A549 (cell line): ENCODE measurements around the gene MAGI2. TPM values are rescaled to one million over a fixed set of nuclear protein-coding genes. Genes with fewer than 3 reads are reported as not detected.

ENCODE experiments used
- ATAC-seq, 2 experiments: fragments of 200-7000 bp in 1 of 2; fragments of >200 bp in 1 of 2; cut with Nextera tagmentation in 1 of 2; cut with Tn5 transposase in 1 of 2; 3 replicates each; pipeline versions ENCODE4 v1.8.0 to v1.9.1; 2018 to 2020; ENCODE audit warnings: mild to moderate bottlenecking in 1 of 2, moderate library complexity in 1 of 2
- CTCF ChIA-PET: fragments of 300-600 bp; sonication (Branson Sonifier 250); formaldehyde crosslinking; extraction: SDS; loops from one replicate; lab custom pipeline; 2021; ENCODE audit warnings: antibody characterized with exemption, inconsistent platforms; lab: Yijun Ruan, JAX
- POLR2A ChIA-PET: fragments of 350-600 bp; formaldehyde crosslinking; extraction: SDS; loops from one replicate; lab custom pipeline; 2021; ENCODE audit warnings: antibody characterized with exemption, inconsistent platforms; lab: Yijun Ruan, JAX
- DNase-seq, 2 experiments: peaks; one replicate each; pipeline versions ENCODE4 v3.0.0 to v3.0.0-alpha.2; 2011 to 2016; ENCODE audit warnings: low read depth in 1 of 2, low spot score in 1 of 2
- FAIRE-seq: peaks from 2 replicates; lab custom pipeline; 2011; peaks lifted over from hg19 to GRCh38; lab: Jason Lieb, UNC
- H3K27ac ChIP-seq, 2 experiments: fragments of >200 bp; sonication (Bioruptor Twin); formaldehyde crosslinking; 3 replicates each; pipeline ENCODE4 v1.5.1; 2016 to 2017
- H3K4me1 ChIP-seq: fragments of >200 bp; sonication (Bioruptor Twin); formaldehyde crosslinking; 3 replicates; pipeline ENCODE4 v1.6.1; 2016
- H3K4me2 ChIP-seq: fragments of >200 bp; sonication (Bioruptor Twin); formaldehyde crosslinking; 3 replicates; pipeline ENCODE4 v1.6.1; 2016
- H3K4me3 ChIP-seq: fragments of >200 bp; sonication (Bioruptor Twin); formaldehyde crosslinking; 3 replicates; pipeline ENCODE4 v1.5.1; 2016
- H3K9me3 ChIP-seq: fragments of >200 bp; sonication (Bioruptor Twin); formaldehyde crosslinking; 3 replicates; pipeline ENCODE4 v1.6.1; 2016
- BHLHE40 ChIP-seq: IDR thresholded peaks from 2 replicates; pipeline ENCODE4 v1.6.1; 2012; ENCODE audit warnings: low read depth, low read length, inconsistent platforms
- CBX8 ChIP-seq: fragments of 200-600 bp; sonication (generic); IDR thresholded peaks from 2 replicates; pipeline ENCODE4 v1.6.1; 2016
- CHD2 ChIP-seq: fragments of 150-350 bp; IDR thresholded peaks from 2 replicates; pipeline ENCODE4 v1.6.1; 2014; ENCODE audit warnings: low read length; ENCODE audit not compliant: partially characterized antibody
- EHF ChIP-seq: fragments of 250-450 bp; sonication (Bioruptor Pico); IDR thresholded peaks from 2 replicates; pipeline ENCODE4 v1.5.0; 2020; ENCODE audit warnings: mild to moderate bottlenecking
- EP300 ChIP-seq, 2 experiments: fragments of >200 bp; sonication (Bioruptor Twin); formaldehyde crosslinking; IDR thresholded peaks; 2 replicates in 1 of 2; 3 replicates in 1 of 2; pipeline ENCODE4 v1.6.1; 2016 to 2017
- FOSL2 ChIP-seq, 2 experiments: fragments of 450-650 bp in 1 of 2; fragments of >200 bp in 1 of 2; sonication (Bioruptor Twin) in 1 of 2; formaldehyde crosslinking; IDR thresholded peaks; 2 replicates each; pipeline versions ENCODE4 v1.5.0 to v1.6.1; 2016 to 2020; ENCODE audit warnings: mild to moderate bottlenecking in 1 of 2, moderate library complexity in 1 of 2
- FOXS1 ChIP-seq: fragments of 250-450 bp; sonication (Bioruptor Pico); IDR thresholded peaks from 2 replicates; pipeline ENCODE4 v1.5.0; 2020; ENCODE audit warnings: mild to moderate bottlenecking, moderate library complexity
- HEYL ChIP-seq: fragments of 250-450 bp; sonication (Bioruptor Pico); IDR thresholded peaks from 2 replicates; pipeline ENCODE4 v1.8.0; 2021; ENCODE audit warnings: mild to moderate bottlenecking, moderate library complexity
- HOXB13 ChIP-seq: fragments of 250-450 bp; sonication (Bioruptor Pico); IDR thresholded peaks from 2 replicates; pipeline ENCODE4 v1.5.0; 2020; ENCODE audit warnings: low read depth, mild to moderate bottlenecking, moderate library complexity
- HOXB5 ChIP-seq: fragments of 250-450 bp; sonication (Bioruptor Pico); IDR thresholded peaks from 2 replicates; pipeline ENCODE4 v1.5.0; 2020; ENCODE audit warnings: mild to moderate bottlenecking, moderate library complexity
- PHF8 ChIP-seq: fragments of 200-600 bp; sonication (generic); IDR thresholded peaks from 2 replicates; pipeline ENCODE4 v1.6.1; 2016; ENCODE audit warnings: low read depth, mild to moderate bottlenecking, antibody characterized with exemption, moderate library complexity, borderline replicate concordance
- POLR2AphosphoS2 ChIP-seq: conservative IDR thresholded peaks from 2 replicates; pipeline ENCODE4 v1.6.1; 2012; ENCODE audit warnings: low read length, improper control_type of control experiment, inconsistent platforms
- RAD21 ChIP-seq, 2 experiments: fragments of >200 bp in 1 of 2; sonication (Bioruptor Twin) in 1 of 2; formaldehyde crosslinking in 1 of 2; IDR thresholded peaks in 1 of 2; conservative IDR thresholded peaks in 1 of 2; 2 replicates in 1 of 2; 3 replicates in 1 of 2; pipeline ENCODE4 v1.6.1; 2012 to 2018; ENCODE audit warnings: inconsistent platforms in 1 of 2
- RARB ChIP-seq: fragments of 250-450 bp; sonication (Bioruptor Pico); IDR thresholded peaks from 2 replicates; pipeline ENCODE4 v1.8.0; 2021; ENCODE audit warnings: mild to moderate bottlenecking, moderate library complexity
- USF2 ChIP-seq: fragments of 450-650 bp; IDR thresholded peaks from 2 replicates; pipeline ENCODE4 v1.6.1; 2014; ENCODE audit warnings: antibody characterized with exemption
- ZSCAN20 ChIP-seq: fragments of 250-450 bp; sonication (Bioruptor Pico); IDR thresholded peaks from 2 replicates; pipeline ENCODE4 v1.8.0; 2022; ENCODE audit warnings: mild to moderate bottlenecking, moderate library complexity
- WGBS: methylation state at CpG from one replicate; pipeline ENCODE4 v1.1.6; 2017; ENCODE audit errors: missing lambda C conversion rate; 5-methylcytosine and 5-hydroxymethylcytosine counted together
- polyA plus RNA-seq, 4 experiments: library from polyadenylated mRNA; depleted of rRNA in 3 of 4; stranded (reverse); fragments of >200 nt; fragmentation: RNase III in 1 of 4; extraction: RNeasy Plus Mini Kit Qiagen cat#74134 plus additional on column Dnase treatment in 1 of 4; gene quantifications; 2 replicates in 3 of 4; 3 replicates in 1 of 4; pipeline ENCODE4 v1.2.3, GENCODE V29; 2011 to 2017
- TF ChIP-seq, protein P1 (sequence below): IDR thresholded peaks from 2 replicates; pipeline ENCODE4 v1.6.1; 2012
- TF ChIP-seq, protein P2 (sequence below): fragments of >200 bp; sonication (Bioruptor Twin); formaldehyde crosslinking; IDR thresholded peaks from 3 replicates; pipeline ENCODE4 v1.5.1; 2016
- TF ChIP-seq, protein P3 (sequence below): fragments of 250-450 bp; sonication (Bioruptor Pico); IDR thresholded peaks from 2 replicates; pipeline ENCODE4 v1.5.0; 2021; ENCODE audit warnings: mild to moderate bottlenecking, moderate library complexity, borderline replicate concordance
- TF ChIP-seq, protein P4 (sequence below): fragments of >200 bp; sonication (Bioruptor Twin); formaldehyde crosslinking; IDR thresholded peaks from 3 replicates; pipeline ENCODE4 v1.6.1; 2016

MAGI2 gene
- polyA plus RNA-seq, 2 of the 4 experiments (the other 2 are of a cell fraction), result 0.48 to 0.81 TPM

- TF ChIP-seq EP300 (IDR thresholded peaks at IDR 0.05), result no peak
- no peak for TF ChIP-seq CHD2
- TF ChIP-seq EHF, result no peak
- no peak for TF ChIP-seq HOXB5 (CRISPR knock-in tag)
- TF ChIP-seq, protein P1, sequence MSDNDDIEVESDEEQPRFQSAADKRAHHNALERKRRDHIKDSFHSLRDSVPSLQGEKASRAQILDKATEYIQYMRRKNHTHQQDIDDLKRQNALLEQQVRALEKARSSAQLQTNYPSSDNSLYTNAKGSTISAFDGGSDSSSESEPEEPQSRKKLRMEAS, result no peak
- TF ChIP-seq CBX8, result no peak
- no peak for TF ChIP-seq RAD21 (conservative IDR thresholded peaks at IDR 0.05 in 1 of 2, IDR thresholded peaks at IDR 0.05 in 1 of 2)
- no peak for TF ChIP-seq PHF8
- TF ChIP-seq, protein P2, sequence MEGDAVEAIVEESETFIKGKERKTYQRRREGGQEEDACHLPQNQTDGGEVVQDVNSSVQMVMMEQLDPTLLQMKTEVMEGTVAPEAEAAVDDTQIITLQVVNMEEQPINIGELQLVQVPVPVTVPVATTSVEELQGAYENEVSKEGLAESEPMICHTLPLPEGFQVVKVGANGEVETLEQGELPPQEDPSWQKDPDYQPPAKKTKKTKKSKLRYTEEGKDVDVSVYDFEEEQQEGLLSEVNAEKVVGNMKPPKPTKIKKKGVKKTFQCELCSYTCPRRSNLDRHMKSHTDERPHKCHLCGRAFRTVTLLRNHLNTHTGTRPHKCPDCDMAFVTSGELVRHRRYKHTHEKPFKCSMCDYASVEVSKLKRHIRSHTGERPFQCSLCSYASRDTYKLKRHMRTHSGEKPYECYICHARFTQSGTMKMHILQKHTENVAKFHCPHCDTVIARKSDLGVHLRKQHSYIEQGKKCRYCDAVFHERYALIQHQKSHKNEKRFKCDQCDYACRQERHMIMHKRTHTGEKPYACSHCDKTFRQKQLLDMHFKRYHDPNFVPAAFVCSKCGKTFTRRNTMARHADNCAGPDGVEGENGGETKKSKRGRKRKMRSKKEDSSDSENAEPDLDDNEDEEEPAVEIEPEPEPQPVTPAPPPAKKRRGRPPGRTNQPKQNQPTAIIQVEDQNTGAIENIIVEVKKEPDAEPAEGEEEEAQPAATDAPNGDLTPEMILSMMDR, result no peak
- no peak for TF ChIP-seq BHLHE40
- TF ChIP-seq, protein P3, sequence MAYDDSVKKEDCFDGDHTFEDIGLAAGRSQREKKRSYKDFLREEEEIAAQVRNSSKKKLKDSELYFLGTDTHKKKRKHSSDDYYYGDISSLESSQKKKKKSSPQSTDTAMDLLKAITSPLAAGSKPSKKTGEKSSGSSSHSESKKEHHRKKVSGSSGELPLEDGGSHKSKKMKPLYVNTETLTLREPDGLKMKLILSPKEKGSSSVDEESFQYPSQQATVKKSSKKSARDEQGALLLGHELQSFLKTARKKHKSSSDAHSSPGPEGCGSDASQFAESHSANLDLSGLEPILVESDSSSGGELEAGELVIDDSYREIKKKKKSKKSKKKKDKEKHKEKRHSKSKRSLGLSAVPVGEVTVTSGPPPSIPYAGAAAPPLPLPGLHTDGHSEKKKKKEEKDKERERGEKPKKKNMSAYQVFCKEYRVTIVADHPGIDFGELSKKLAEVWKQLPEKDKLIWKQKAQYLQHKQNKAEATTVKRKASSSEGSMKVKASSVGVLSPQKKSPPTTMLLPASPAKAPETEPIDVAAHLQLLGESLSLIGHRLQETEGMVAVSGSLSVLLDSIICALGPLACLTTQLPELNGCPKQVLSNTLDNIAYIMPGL (CRISPR knock-in tag), result no peak
- TF ChIP-seq, all 56 proteins: peak for 0
- no peak for ATAC-seq
- no peaks in the 10 kb centered on the region for H3K9me3 ChIP-seq
- CTCF ChIA-PET, result no interaction called here
- H3K4me3 ChIP-seq, result no peak overlapping the region
- no peak for DNase-seq
- FAIRE-seq, result no peak
- POLR2A ChIA-PET, result no interaction called here
- no peak overlapping the region for H3K4me2 ChIP-seq
- no peak overlapping the region for H3K27ac ChIP-seq
- no peaks in the 10 kb centered on the region for H3K4me1 ChIP-seq
Measured at GRCh38 chr7:78905436-78905835, 548.0 kb downstream of the MAGI2 start.

- CTCF ChIA-PET, result no interaction called here
- Histone ChIP-seq H3K9me3 (no peaks in the 10 kb centered on the region), H3K4me1 (no peaks in the 10 kb centered on the region), H3K4me3 (no peak overlapping the region), H3K4me2 (no peak overlapping the region), H3K27ac (no peak overlapping the region)
- ATAC-seq (no peak), FAIRE-seq (no peak), DNase-seq (no peak)
- 70% methylated on average over 2 of the region's 2 CpGs for WGBS
- POLR2A ChIA-PET, result no interaction called here
- TF ChIP-seq RARB (CRISPR knock-in tag) (no peak), ZSCAN20 (CRISPR knock-in tag) (no peak), FOSL2 (IDR thresholded peaks at IDR 0.05) (no peak), FOSL2 (CRISPR knock-in tag; IDR thresholded peaks at IDR 0.05) (no peak), POLR2AphosphoS2 (no peak), USF2 (no peak), HEYL (CRISPR knock-in tag) (no peak), HOXB13 (no peak), FOXS1 (CRISPR knock-in tag) (no peak)
- TF ChIP-seq, protein P4, sequence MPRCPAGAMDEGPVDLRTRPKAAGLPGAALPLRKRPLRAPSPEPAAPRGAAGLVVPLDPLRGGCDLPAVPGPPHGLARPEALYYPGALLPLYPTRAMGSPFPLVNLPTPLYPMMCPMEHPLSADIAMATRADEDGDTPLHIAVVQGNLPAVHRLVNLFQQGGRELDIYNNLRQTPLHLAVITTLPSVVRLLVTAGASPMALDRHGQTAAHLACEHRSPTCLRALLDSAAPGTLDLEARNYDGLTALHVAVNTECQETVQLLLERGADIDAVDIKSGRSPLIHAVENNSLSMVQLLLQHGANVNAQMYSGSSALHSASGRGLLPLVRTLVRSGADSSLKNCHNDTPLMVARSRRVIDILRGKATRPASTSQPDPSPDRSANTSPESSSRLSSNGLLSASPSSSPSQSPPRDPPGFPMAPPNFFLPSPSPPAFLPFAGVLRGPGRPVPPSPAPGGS, result no peak
- TF ChIP-seq, protein P3 (CRISPR knock-in tag), result no peak
Measured at GRCh38 chr7:78904983-78905382, 548.5 kb downstream of the MAGI2 start.
